Fibroblast of lung (primary cell): Measurements from ENCODE around the gene LGALS8.
"Not testable (repeated sequence)": the region's sequence is repeated elsewhere in the genome, so short reads cannot be mapped to it uniquely, and the experiment has no call there.

Experiments
- CTCF ChIP-seq, 2 donors: IDR thresholded peaks in 1 of 2; conservative IDR thresholded peaks in 1 of 2; 1 replicate in 1 of 2; 2 replicates in 1 of 2; pipeline ENCODE4 v1.5.1; 2011 to 2012; ENCODE audit warnings: low read length in 2 of 2, control low read depth in 1 of 2, inconsistent platforms in 1 of 2, low read depth in 1 of 2, mild to moderate bottlenecking in 1 of 2
- EZH2 ChIP-seq: IDR thresholded peaks from 2 replicates; pipeline ENCODE4 v1.5.1; 2012; ENCODE audit warnings: low read length, control low read depth, mild to moderate bottlenecking; ENCODE audit errors: missing control alignments

- not testable (repeated sequence) for TF ChIP-seq CTCF (conservative IDR thresholded peaks at IDR 0.05 in 1 of 2, IDR thresholded peaks at IDR 0.05 in 1 of 2; ENCODE audit: low read depth in 1 of 2, low read length in 2 of 2); EZH2
Observed at GRCh38 chr1:236504338-236504737, 19.4 kb upstream of the LGALS8 start.
